Natural killer cell treated with Interleukin-12 subunit alpha and Interleukin-12 subunit beta and Interleukin-15 and Interleukin-18, amount 100 ng/mL, for 72 hours (primary cell): ENCODE results near the gene OPTC. TPM values are rescaled to one million over a fixed set of nuclear protein-coding genes. Genes with fewer than 3 reads are reported as not detected.

ENCODE experiments used
- total RNA-seq, 2 donors: library from RNA; stranded (reverse); gene quantifications; one replicate each; pipeline ENCODE4 v1.2.3, GENCODE V29; 2022

The OPTC gene
- total RNA-seq, 2 donors from 2014 or later = not detected

Other genes starting within 250 kb of the OPTC start
- gene BTG2, start 188.6 kb upstream of the OPTC start, total RNA-seq = 100 to 1,000 TPM in 1 of 2 donors, 10 to 100 TPM in 1; 82.6 to 157 TPM
- gene FMOD, start 143.0 kb upstream of the OPTC start, total RNA-seq = not detected
- gene PRELP, start 18.3 kb upstream of the OPTC start, total RNA-seq = not detected
- 100 to 1,000 TPM; 158 to 191 TPM for gene ATP2B4, start 132.7 kb downstream of the OPTC start, total RNA-seq